Activated B cell treated with CpG ODN at 0.5 μM for 24 hours (primary cell): ENCODE results near the gene UTP25. TPM values are rescaled to one million over a fixed set of nuclear protein-coding genes. Genes with fewer than 3 reads are reported as not detected.
"Not testable (repeated sequence)": the region's sequence is repeated elsewhere in the genome, so short reads cannot be mapped to it uniquely, and the experiment has no call there.

Experiments used
- ATAC-seq: fragments of 200-7000 bp; cut with Tn5 transposase; one replicate; pipeline ENCODE4 v1.10.0; 2021; ENCODE audit warnings: low read depth, mild to moderate bottlenecking, moderate library complexity
- CTCF ChIA-PET: fragments of 350-600 bp; sonication (Branson Sonifier 250); formaldehyde crosslinking; loops from one replicate; lab custom pipeline; 2021; ENCODE audit warnings: antibody characterized with exemption; lab: Charles Lee
- POLR2A ChIA-PET: fragments of 350-600 bp; sonication (Branson Sonifier 250); formaldehyde crosslinking; loops from one replicate; lab custom pipeline; 2021; ENCODE audit warnings: antibody characterized with exemption; lab: Charles Lee
- DNase-seq: peaks from one replicate; pipeline ENCODE4 v3.0.0; 2022
- H3K27ac Mint-ChIP-seq: one replicate; pipeline ENCODE4 v1.8.0; 2020; ENCODE audit warnings: mixed read lengths
- H3K27me3 Mint-ChIP-seq: one replicate; pipeline ENCODE4 v1.8.0; 2021; ENCODE audit warnings: mixed read lengths
- H3K36me3 Mint-ChIP-seq: one replicate; pipeline ENCODE4 v1.8.0; 2021; ENCODE audit warnings: low read depth, mixed read lengths
- H3K4me1 Mint-ChIP-seq: one replicate; pipeline ENCODE4 v1.8.0; 2021; ENCODE audit warnings: mixed read lengths
- H3K4me3 Mint-ChIP-seq: one replicate; pipeline ENCODE4 v1.8.0; 2020; ENCODE audit warnings: mild to moderate bottlenecking, mixed read lengths
- H3K9me3 Mint-ChIP-seq: one replicate; pipeline ENCODE4 v1.8.0; 2020; ENCODE audit warnings: mixed read lengths
- CTCF ChIP-seq: fragments of 200-600 bp; IDR thresholded peaks from one replicate; pipeline ENCODE4 v1.8.0; 2022; ENCODE audit warnings: antibody characterized with exemption, mild to moderate bottlenecking
- intact Hi-C: fragments of 100-400 bp; cut with micrococcal nuclease; formaldehyde crosslinking; loops from one replicate; pipeline ENCODE4 v1.15.1; 2024
- total RNA-seq: library from RNA; stranded (reverse); gene quantifications from 2 replicates; pipeline ENCODE4 v1.2.3, GENCODE V29; 2022

Gene UTP25
- total RNA-seq, 1 donor from 2014 or later = 15.4 TPM

GRCh38 chr1:209899948-209900347 is 72.2 kb downstream of the UTP25 start:
- ChIA-PET CTCF (no interaction called here), POLR2A (no interaction called here)

GRCh38 chr1:209900734-209901133 is 73.0 kb downstream of the UTP25 start:
- intact Hi-C loops = no loop called here
- H3K27ac Mint-ChIP-seq = no peak overlapping the region
- DNase-seq (no peak), ATAC-seq (no peak)
- TF ChIP-seq CTCF = no peak
- no peaks in the 10 kb centered on the region for H3K9me3 Mint-ChIP-seq
- no peaks in the 10 kb centered on the region for H3K4me1 Mint-ChIP-seq
- POLR2A ChIA-PET = no interaction called here
- H3K4me3 Mint-ChIP-seq = no peak overlapping the region
- H3K36me3 Mint-ChIP-seq = no peaks in the 10 kb centered on the region
- CTCF ChIA-PET = no interaction called here
- no peaks in the 10 kb centered on the region for H3K27me3 Mint-ChIP-seq

More at GRCh38 chr1:209899948-209900347, 72.2 kb downstream of the UTP25 start:
- Mint-ChIP-seq H3K36me3 (no peaks in the 10 kb centered on the region), H3K9me3 (no peaks in the 10 kb centered on the region), H3K27ac (no peak overlapping the region), H3K4me1 (no peaks in the 10 kb centered on the region), H3K4me3 (no peak overlapping the region), H3K27me3 (no peaks in the 10 kb centered on the region)
- intact Hi-C loops = no loop called here
- ATAC-seq (no peak), DNase-seq (no peak)
- no peak for TF ChIP-seq CTCF

- no peaks in the 10 kb centered on the region for H3K4me1 Mint-ChIP-seq
- no peaks in the 10 kb centered on the region for H3K9me3 Mint-ChIP-seq
- no peaks in the 10 kb centered on the region for H3K36me3 Mint-ChIP-seq
- ChIA-PET POLR2A (no interaction called here), CTCF (no interaction called here)
- no peak overlapping the region for H3K27ac Mint-ChIP-seq
- DNase-seq (no peak), ATAC-seq (no peak)
- TF ChIP-seq CTCF = no peak
- intact Hi-C loops = no loop called here
- no peak overlapping the region for H3K4me3 Mint-ChIP-seq
- no peaks in the 10 kb centered on the region for H3K27me3 Mint-ChIP-seq
These were observed 73.4 kb downstream of the UTP25 start for GRCh38 chr1:209901211-209901610.

- DNase-seq, intact Hi-C loops, H3K9me3 Mint-ChIP-seq, H3K27ac Mint-ChIP-seq, H3K4me1 Mint-ChIP-seq, CTCF ChIA-PET, ATAC-seq, H3K27me3 Mint-ChIP-seq, H3K36me3 Mint-ChIP-seq, H3K4me3 Mint-ChIP-seq, POLR2A ChIA-PET: not testable (repeated sequence)
These were observed 77.0 kb downstream of the UTP25 start for GRCh38 chr1:209904774-209905173.

Other genes with a start within 250 kb of the UTP25 start
- gene CAMK1G, start 244.3 kb upstream of the UTP25 start, total RNA-seq = not detected in 2 replicates
- gene LAMB3, start 175.5 kb upstream of the UTP25 start, total RNA-seq = 0.35 TPM in 1 of 2 replicates, not detected in the other
- gene G0S2, start 152.6 kb upstream of the UTP25 start, total RNA-seq = 2.1 and 2.3 TPM in 2 replicates
- gene HSD11B1, start 123.1 kb upstream of the UTP25 start, total RNA-seq = not detected in 2 replicates
- gene TRAF3IP3, start 71.9 kb upstream of the UTP25 start, total RNA-seq = 158 and 166 TPM in 2 replicates
- 3.7 TPM in 2 replicates for gene C1orf74, start 43.4 kb upstream of the UTP25 start, total RNA-seq
- gene IRF6, start 21.8 kb upstream of the UTP25 start, total RNA-seq = 0.42 and 0.81 TPM in 2 replicates
- gene SYT14, start 110.2 kb downstream of the UTP25 start, total RNA-seq = not detected in 2 replicates